ENCODE measurements around the gene KRT6A.
"Not testable (repeated sequence)": the region's sequence is repeated elsewhere in the genome, so short reads cannot be mapped to it uniquely, and the experiment has no call there.

Gene KRT6A

DNA sequence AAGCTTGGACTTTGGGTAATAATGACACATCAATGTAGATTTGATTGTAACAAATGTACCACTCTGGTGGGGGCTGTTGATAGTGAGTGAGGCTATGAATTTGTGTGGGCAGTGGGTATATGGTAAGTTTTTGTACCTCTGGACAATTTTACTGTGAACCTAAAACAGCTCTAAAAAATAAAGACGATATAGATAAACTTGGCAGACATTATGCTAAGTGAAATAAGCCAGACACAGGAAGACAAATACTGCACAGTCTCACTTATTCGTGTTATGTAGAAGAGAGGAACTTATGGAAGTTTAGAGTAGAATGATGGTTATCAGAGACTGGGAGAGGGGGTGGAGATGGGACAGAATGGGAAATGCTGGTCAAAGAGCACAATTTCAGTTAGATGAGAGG, 28.2 kb downstream of the KRT6A start:
- no peak for DNase-seq (ENCODE audit: low spot score)

- no peak for DNase-seq (ENCODE audit: low spot score)
These were observed 31.4 kb downstream of the KRT6A start for GRCh38 chr12:52461693-52462092.

DNA sequence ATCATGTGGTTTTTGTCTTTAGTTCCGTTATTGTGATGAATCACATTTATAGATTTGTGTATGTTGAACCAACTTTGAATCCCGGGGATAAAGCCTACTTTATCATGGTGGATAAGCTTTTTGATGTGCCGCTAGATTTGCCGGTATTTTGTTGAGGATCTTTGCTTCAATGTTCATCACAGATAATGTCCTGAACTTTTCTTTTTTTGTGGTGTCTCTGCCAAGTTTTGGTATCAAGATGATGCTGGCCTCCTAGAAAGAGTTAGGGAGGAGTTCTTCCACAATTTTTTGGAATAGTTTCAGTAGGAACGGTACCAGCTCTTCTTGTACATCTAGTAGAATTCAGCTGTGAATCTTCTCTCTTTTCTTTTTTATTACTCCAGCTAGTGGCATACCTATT, 34.2 kb downstream of the KRT6A start:
- DNase-seq (ENCODE audit: low spot score): no peak

GRCh38 chr12:52455821-52456220, 37.2 kb downstream of the KRT6A start:
- DNase-seq (ENCODE audit: low spot score): no peak

GRCh38 chr12:52454411-52455201, 38.5 kb downstream of the KRT6A start:
- peak; percentile 35 for DNase-seq (ENCODE audit: low spot score)

- DNase-seq (ENCODE audit: low spot score): peak; percentile 42
These were observed 41.0 kb downstream of the KRT6A start, which contains the start of gene KRT6B for GRCh38 chr12:52452101-52452500. Gene KRT6B, minus strand, starts transcription at chr12:52452146. Its CDS starts 68 bp downstream, at chr12:52452078.

DNA sequence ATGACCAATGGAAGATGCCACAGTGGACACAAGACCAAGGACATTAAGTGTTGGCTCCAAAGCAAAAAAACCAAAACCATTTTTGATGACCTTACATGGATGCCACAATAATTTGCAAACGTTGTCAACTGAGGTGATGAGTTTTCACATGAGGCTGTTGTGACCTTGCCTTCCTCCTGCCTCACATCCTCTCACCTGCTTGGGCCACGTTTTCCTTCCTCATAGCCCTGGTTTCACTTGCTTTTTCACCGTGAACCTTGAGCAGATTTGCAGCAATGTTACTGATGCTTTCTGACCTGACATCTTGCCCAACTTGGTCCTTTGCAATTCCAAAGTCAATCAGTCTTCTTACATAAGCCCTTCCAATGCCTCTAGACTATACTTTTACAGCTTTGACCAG, 44.8 kb downstream of the KRT6A start:
- no peak for DNase-seq (ENCODE audit: low spot score)

DNA sequence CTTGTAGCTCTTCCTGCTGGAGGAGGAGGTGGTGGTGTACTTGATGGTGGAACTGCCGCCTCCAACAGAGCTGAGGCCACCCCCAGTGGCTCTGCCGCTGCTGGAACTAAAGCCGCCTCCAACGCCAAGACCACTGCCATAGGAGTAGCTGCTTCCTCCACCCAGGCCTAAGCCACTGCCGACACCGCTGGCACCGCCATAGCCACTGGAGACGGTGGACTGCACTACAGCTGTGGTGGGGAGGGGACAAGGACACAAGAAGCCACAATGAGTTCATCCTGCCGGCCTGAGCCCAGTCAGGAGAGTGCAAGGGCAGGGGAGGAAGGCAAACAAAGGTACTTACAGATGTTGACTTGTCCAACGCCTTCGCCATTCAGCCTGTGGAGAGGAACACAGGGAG, 45.9 kb downstream of the KRT6A start:
- not testable (repeated sequence) for DNase-seq (ENCODE audit: low spot score)

GRCh38 chr12:52446367-52447045, 46.6 kb downstream of the KRT6A start:
- DNase-seq (ENCODE audit: low spot score): no peak

- no peak for DNase-seq (ENCODE audit: low spot score)
These were observed 47.2 kb downstream of the KRT6A start for GRCh38 chr12:52445876-52446275.

- no peak for DNase-seq (ENCODE audit: low spot score)
These were observed 48.1 kb downstream of the KRT6A start for GRCh38 chr12:52444647-52445595.

DNA sequence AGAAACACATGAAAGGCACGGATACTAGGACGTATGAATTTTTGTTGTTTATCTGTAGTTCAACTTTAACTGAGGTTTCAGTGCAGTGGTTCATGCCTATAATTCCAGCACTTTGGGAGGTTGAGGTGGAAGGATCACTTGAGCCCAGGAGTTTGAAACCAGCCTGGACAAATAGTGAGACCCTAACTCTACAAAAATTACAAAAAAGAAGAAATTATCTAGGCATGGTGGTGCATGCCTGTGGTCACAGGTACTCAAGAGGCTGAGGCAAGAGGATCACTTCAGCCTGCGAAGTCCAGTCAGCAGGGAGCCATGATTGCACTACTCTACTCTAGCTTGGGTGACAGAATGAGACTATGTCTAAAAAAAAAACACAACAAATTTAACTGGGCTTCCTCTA, 49.1 kb downstream of the KRT6A start:
- DNase-seq (ENCODE audit: low spot score): no peak

DNA sequence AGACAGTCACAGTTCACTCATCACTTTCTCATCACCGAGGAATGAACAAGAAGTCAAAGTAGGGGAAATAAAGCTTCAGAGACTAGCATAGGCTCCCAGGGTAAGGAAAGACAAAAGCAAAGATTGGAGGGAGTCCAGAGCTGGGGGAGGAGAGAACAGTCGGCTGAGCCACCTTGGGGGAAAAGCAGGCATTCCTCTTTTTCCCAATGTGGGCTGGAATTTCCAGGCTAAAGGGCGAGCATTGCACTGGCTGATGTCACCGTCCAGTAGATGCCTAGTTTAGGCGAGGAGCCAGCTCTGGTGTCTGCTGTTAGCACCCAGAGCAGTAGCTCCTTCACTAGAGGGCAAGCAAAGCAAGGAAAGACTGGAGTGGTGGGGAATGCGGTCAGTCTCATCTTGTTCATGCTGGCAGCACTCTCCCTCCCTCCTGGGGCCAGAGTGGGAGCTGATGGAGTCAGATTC, 50.4 kb downstream of the KRT6A start:
- DNase-seq (ENCODE audit: low spot score): no peak

GRCh38 chr12:52441320-52441911, 51.6 kb downstream of the KRT6A start:
- no peak for DNase-seq (ENCODE audit: low spot score)

DNA sequence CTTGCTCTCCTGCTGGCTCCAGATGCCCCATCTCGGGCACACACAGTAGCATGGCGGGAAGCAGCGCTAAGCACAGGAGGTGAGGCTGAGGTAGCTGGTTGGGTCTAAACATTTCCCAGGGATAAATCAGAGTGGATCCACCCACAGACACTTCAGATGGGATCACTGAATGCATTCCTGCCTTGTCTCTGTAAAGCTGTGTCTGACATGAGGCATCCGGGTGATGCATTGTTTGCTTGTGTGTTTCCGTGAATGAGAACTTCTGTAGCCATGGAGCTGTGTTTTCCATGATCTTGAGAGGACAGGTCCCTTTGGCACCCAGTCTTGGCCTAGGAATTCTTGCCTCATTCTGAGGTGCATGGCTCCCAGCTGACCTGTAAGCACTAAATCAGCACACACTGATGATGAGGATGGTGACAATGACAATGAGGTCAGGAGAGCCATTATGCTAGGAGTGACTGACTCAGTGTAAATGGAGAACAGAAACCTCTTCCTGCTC, 52.2 kb downstream of the KRT6A start:
- DNase-seq (ENCODE audit: low spot score): no peak

GRCh38 chr12:52439845-52440244, 53.2 kb downstream of the KRT6A start:
- no peak for DNase-seq (ENCODE audit: low spot score)

DNA sequence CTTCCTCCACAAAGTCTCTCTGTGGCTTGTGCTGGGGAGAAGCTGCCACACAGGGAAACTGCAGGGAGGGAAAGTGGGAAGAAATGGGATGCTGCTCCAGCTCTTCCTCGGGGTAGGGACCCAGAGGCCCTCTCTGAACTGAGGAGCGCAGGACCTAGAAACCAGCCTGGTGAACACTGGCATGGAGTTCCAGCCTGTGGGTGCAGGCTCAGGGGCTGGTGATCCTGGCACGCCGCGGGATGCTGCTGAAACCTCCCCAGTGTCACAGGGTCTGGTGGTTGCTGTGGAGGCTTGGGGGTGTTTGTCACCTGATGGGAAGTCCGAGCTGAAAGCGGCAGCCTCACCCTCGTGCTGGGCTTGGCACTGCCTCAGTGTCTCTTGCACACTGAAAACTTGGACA, 53.6 kb downstream of the KRT6A start:
- DNase-seq (ENCODE audit: low spot score): no peak

DNA sequence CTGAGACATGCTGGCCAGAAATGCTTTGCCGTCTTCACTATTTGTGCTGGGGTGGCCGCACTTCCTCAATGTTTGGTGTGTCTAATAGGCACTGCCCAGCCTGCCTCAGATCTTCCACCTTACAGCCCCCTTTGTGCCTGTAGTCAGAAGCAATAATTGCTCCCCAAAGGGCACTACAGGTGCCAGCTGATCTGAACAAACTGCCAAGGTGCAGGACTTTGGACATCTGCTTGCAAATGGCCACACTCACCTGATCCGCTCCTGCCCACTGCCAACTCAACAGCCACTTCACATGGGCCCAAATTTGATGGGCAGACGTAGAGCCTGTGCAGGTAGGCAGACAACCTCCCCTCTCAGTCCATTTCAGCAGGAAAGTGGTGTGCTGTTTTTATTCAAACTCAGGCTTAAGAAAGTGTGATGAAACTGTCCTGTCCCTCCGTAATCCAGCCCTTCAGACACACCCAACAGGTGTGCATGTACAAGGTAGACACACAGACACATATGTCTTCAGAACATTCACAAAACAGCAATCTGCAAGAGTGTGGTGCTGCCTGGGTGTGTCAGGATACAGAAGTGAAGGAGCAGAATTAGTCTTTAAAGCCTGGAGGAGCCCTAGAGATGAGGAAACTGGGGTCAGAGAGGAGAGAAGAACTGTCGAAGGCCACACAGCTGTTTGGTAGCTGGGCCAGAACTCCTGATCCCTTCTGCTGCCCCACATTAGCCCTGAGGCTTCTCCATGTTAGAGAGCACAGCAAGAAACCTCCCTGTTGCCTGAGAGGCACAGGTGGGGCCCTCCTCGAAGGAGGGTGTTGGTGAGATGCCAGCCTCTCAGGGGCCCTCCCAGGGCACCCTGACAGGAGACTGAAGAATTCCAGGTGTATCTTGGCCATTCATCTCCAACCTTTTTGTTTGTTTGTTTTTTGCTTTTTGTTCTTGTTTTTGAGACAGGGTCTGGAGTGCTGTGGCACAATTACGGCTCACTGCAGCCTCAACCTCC, 54.5 kb downstream of the KRT6A start:
- no peak for DNase-seq (ENCODE audit: low spot score)

DNA sequence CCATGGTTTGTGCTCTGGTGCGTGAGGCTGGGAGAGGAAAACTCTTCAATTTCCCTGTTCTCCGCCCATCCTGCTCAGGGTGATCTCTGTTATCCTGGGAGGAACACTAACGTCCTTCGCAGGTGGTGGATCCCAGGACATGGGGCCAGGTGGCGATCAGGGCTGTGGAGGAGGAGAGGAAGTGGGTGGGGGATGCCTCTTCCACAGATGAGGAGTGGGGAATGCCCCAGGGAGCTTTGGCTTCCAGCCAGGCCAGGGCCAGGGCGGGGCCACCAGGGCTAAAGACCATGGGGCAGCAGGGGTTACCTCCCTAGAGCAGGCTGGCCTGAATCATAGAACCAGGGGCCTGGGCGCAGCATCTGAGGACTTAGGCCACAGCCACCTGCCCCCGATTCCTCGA, 55.5 kb downstream of the KRT6A start:
- DNase-seq (ENCODE audit: low spot score): no peak

Measured in COLO829 (cell line).